ENCODE data around the gene SRP19. TPM values are rescaled to one million over a fixed set of nuclear protein-coding genes. Genes with fewer than 3 reads are reported as not detected.

Gene SRP19
- total and polyA plus RNA-seq, 2 experiments from 2014 or later, result 104 to 406 TPM

DNA sequence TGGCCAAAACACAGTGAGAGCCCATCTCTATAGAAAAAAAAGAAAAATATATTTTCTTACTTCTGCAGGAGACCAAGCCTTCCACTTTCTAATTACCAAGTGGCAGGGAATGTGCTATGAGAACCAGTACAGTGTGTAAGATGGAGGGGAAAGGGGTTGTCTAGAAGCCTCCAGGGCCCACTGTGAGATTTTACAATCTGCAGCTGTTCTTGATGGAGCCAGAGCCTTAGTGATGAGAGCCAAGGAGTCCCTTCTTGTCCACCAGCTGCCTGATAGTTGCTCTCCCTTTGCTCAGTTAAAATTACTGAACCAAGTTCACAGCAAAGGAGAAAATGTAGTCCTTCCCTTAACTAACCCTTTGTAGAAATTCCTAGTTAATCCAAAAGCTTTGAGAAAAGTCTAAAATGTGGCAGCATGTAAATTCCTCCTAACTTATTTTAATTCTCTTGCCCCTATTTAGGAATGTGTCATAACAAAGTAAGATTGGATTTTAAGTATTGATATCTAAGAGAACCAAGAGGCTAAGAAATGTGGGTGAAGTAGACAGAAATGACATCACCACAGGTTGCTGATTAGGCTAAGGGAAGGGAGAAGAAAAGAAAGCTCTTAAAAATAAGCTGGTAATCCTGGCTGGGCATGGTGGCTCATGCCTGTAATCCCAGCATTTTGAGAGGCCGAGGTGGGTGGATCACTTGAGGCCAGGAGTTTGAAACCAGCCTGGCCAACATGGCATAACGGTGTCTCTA is 19.3 kb downstream of the SRP19 start:
- Histone ChIP-seq H3K27ac (ENCODE audit: low read depth) (0 out of 2 replicates have a peak overlapping the region, but pooled peaks have one; percentile 28), H3K4me2 (no peak overlapping the region), H2AFZ (no peak overlapping the region), H3K9me2 (ENCODE audit: insufficient read depth) (no peaks in the 10 kb centered on the region), H3K4me3 (no peak overlapping the region), H3K36me3 (ENCODE audit: insufficient read depth) (no peaks in the 10 kb centered on the region; the same call in 1 of the 2 replicates), H4K20me1 (replicated peaks; ENCODE audit: insufficient read depth) (peaks cover 8% of the 10 kb centered on the region; the same call in 1 of the 2 replicates), H3K27me3 (ENCODE audit: insufficient read depth) (no peaks in the 10 kb centered on the region), H3F3A (replicated peaks; ENCODE audit: low read depth) (no peaks in the 10 kb centered on the region), H3K4me1 (ENCODE audit: insufficient read depth) (peaks cover 10% of the 10 kb centered on the region; the same call in 1 of the 2 replicates), H3K79me2 (replicated peaks; ENCODE audit: insufficient read depth) (no peaks in the 10 kb centered on the region; the same call in 1 of the 2 replicates)
- TF ChIP-seq EZH2phosphoT487 (IDR thresholded peaks at IDR 0.05; ENCODE audit: unreplicated experiment) (no peak), NANOG (IDR thresholded peaks at IDR 0.05; ENCODE audit: borderline replicate concordance) (no peak), POLR2AphosphoS5 (IDR thresholded peaks at IDR 0.05; ENCODE audit: low read depth) (no peak), JUNB (IDR thresholded peaks at IDR 0.05; ENCODE audit: unreplicated experiment) (no peak), ZNF114 (CRISPR knock-in tag; IDR thresholded peaks at IDR 0.05) (no peak)
- TF ChIP-seq, protein P1, sequence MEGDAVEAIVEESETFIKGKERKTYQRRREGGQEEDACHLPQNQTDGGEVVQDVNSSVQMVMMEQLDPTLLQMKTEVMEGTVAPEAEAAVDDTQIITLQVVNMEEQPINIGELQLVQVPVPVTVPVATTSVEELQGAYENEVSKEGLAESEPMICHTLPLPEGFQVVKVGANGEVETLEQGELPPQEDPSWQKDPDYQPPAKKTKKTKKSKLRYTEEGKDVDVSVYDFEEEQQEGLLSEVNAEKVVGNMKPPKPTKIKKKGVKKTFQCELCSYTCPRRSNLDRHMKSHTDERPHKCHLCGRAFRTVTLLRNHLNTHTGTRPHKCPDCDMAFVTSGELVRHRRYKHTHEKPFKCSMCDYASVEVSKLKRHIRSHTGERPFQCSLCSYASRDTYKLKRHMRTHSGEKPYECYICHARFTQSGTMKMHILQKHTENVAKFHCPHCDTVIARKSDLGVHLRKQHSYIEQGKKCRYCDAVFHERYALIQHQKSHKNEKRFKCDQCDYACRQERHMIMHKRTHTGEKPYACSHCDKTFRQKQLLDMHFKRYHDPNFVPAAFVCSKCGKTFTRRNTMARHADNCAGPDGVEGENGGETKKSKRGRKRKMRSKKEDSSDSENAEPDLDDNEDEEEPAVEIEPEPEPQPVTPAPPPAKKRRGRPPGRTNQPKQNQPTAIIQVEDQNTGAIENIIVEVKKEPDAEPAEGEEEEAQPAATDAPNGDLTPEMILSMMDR (conservative IDR thresholded peaks at IDR 0.05; ENCODE audit: low read depth in 2 of 2), result no peak
- TF ChIP-seq, protein P2, sequence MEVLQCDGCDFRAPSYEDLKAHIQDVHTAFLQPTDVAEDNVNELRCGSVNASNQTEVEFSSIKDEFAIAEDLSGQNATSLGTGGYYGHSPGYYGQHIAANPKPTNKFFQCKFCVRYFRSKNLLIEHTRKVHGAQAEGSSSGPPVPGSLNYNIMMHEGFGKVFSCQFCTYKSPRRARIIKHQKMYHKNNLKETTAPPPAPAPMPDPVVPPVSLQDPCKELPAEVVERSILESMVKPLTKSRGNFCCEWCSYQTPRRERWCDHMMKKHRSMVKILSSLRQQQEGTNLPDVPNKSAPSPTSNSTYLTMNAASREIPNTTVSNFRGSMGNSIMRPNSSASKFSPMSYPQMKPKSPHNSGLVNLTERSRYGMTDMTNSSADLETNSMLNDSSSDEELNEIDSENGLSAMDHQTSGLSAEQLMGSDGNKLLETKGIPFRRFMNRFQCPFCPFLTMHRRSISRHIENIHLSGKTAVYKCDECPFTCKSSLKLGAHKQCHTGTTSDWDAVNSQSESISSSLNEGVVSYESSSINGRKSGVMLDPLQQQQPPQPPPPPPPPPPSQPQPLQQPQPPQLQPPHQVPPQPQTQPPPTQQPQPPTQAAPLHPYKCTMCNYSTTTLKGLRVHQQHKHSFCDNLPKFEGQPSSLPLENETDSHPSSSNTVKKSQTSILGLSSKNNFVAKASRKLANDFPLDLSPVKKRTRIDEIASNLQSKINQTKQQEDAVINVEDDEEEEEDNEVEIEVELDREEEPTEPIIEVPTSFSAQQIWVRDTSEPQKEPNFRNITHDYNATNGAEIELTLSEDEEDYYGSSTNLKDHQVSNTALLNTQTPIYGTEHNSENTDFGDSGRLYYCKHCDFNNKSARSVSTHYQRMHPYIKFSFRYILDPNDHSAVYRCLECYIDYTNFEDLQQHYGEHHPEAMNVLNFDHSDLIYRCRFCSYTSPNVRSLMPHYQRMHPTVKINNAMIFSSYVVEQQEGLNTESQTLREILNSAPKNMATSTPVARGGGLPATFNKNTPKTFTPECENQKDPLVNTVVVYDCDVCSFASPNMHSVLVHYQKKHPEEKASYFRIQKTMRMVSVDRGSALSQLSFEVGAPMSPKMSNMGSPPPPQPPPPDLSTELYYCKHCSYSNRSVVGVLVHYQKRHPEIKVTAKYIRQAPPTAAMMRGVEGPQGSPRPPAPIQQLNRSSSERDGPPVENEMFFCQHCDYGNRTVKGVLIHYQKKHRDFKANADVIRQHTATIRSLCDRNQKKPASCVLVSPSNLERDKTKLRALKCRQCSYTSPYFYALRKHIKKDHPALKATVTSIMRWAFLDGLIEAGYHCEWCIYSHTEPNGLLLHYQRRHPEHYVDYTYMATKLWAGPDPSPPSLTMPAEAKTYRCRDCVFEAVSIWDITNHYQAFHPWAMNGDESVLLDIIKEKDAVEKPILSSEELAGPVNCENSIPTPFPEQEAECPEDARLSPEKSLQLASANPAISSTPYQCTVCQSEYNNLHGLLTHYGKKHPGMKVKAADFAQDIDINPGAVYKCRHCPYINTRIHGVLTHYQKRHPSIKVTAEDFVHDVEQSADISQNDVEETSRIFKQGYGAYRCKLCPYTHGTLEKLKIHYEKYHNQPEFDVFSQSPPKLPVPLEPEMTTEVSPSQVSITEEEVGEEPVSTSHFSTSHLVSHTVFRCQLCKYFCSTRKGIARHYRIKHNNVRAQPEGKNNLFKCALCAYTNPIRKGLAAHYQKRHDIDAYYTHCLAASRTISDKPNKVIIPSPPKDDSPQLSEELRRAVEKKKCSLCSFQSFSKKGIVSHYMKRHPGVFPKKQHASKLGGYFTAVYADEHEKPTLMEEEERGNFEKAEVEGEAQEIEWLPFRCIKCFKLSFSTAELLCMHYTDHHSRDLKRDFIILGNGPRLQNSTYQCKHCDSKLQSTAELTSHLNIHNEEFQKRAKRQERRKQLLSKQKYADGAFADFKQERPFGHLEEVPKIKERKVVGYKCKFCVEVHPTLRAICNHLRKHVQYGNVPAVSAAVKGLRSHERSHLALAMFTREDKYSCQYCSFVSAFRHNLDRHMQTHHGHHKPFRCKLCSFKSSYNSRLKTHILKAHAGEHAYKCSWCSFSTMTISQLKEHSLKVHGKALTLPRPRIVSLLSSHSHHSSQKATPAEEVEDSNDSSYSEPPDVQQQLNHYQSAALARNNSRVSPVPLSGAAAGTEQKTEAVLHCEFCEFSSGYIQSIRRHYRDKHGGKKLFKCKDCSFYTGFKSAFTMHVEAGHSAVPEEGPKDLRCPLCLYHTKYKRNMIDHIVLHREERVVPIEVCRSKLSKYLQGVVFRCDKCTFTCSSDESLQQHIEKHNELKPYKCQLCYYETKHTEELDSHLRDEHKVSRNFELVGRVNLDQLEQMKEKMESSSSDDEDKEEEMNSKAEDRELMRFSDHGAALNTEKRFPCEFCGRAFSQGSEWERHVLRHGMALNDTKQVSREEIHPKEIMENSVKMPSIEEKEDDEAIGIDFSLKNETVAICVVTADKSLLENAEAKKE (CRISPR knock-in tag; IDR thresholded peaks at IDR 0.05), result no peak
- no peak for DNase-seq (ENCODE audit: low spot score)
- H3K27ac Mint-ChIP-seq, result no peak overlapping the region
- H3K4me1 Mint-ChIP-seq, result peaks cover 27% of the 10 kb centered on the region; the same call in 2 of the 3 replicates
- no peak overlapping the region for H3K4me3 Mint-ChIP-seq
- no peaks in the 10 kb centered on the region for H3K9me3 Mint-ChIP-seq
- H3K36me3 Mint-ChIP-seq (ENCODE audit: low read depth), result peaks cover 36% of the 10 kb centered on the region
- peaks cover 4% of the 10 kb centered on the region for H3K27me3 Mint-ChIP-seq (ENCODE audit: insufficient read depth, low read depth, poor library complexity)
- no peak for ATAC-seq

Measured in GM23338 (cell line).